Measurements from ENCODE around the gene ASIC4.
A peak's percentile ranks its signal among the peaks of the same experiment; 100 is the strongest.

ASIC4 gene

DNA sequence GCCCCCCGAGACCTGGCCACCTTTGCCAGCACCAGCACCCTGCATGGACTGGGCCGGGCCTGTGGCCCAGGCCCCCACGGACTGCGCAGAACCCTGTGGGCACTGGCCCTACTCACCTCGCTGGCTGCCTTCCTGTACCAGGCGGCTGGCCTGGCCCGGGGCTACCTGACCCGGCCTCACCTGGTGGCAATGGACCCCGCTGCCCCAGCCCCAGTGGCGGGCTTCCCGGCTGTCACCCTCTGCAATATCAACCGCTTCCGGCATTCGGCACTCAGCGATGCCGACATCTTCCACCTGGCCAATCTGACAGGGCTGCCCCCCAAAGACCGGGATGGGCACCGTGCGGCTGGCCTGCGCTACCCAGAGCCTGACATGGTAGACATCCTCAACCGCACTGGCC lies 554 bp downstream of the ASIC4 start:
- DNase-seq (ENCODE audit: low read depth): no peak

DNA sequence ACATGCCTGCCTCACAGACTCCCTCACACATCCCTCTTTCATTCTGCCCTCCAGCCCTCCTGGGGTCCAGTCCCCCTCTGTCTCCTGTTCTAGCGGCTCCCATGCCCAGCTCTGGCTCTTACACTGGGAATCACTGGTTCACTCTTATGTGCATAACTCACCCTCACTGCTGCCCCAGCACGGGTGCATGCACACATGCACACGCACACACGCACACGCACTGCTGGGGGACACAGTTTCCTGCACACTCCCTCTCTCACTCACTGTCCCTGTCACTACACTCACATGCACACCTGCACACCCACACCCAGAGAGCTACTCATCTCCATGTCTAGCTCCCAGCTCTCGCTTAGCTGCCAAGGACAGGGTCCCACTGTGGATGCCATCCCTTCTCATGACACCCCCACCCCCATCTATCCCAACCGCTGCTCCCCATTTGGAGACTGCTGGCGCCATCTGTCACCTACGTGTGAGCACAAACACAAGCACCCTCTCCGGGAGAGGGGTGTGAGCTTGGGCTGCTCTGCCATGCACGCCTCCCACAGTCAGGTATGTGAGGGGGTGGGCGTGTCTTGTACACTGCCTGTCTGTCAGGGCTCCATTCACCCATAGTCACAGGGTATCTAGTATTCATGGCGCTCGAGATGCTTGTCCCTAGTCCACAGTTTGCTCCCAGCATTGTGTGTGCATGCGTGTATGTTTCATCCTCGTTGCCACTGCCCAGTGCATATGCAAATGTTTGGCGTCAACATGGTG lies 1.8 kb downstream of the ASIC4 start:
- DNase-seq (ENCODE audit: low read depth): no peak

DNA sequence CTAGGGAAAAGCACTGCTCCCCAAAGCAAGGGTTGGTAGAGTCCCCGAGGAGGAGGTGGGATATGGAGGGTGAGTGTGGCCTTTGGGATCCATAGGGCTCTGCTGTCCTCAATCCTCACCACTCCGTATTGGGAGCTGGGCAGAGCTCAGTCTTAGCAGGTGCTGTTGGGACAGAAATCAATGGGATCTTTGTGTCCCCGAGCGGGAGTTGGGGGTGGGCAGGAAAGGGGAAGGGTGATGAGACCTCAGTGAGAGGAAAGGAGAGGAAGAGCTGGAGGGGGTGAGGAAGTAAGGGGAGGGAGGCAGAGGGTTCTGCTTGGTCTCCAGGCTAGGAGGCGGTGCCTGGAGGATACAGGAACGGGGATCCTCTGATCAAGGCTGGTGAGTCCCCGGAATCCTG lies 2.6 kb downstream of the ASIC4 start:
- DNase-seq (ENCODE audit: low read depth): no peak

DNA sequence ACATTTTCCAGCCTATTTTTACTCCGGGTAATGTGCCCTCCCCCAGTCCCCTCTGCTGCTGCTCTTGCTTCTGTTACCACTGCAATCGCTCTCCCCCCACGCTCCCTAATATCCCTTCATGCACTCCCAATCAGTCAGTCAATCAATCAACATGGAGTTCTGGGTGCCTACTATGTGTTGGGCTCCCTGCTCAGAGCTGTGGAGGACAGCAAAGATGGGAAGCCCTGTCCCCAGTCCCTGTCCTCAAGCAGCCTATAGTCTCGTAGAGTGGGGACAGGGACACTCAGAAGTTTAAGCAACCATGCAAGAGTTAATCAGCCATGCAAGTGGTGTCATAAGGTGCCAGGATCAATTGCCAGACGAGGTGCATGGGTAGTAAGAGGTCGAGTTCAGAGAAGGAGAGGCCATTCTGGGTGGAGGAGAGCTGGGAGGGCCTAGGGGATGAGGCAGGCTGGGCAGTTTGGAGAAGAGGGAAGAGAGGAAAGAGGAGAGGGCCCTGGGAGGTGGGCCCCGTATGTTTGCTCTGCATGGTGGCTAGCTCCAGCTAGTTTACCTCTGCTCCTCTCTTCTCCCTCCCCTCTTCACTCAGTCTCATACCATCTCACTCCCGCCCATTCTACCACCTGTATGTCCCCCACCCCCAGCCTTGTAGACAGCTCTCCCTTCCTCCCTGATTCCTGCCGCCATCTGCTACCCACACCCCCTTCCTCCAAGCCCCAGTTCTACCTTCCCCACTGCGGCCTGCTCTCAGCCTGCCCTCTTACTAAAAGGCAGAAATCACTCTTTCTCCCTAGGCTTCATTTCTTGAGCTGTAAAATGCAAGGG lies 3.9 kb downstream of the ASIC4 start:
- DNase-seq (ENCODE audit: low read depth): no peak

DNA sequence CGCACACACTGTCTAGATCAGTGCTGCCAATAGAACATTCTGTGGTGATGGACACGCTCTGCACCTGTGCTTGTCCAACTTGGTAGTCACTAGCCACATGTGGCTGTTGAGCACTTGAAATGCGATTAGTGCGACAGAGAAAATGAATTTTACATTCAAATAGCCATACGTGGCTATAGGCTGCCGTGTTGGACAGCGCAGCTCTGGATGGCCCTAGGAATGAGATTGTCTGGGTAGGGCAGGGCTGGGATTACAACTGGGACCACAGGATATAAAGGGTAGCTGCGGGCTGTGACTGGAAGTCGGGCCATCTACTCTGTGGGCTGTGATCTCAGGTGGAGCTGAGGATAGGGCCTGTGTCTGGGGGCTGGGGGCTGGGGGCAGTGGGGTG lies 5.2 kb downstream of the ASIC4 start:
- no peak for DNase-seq (ENCODE audit: low read depth)

DNA sequence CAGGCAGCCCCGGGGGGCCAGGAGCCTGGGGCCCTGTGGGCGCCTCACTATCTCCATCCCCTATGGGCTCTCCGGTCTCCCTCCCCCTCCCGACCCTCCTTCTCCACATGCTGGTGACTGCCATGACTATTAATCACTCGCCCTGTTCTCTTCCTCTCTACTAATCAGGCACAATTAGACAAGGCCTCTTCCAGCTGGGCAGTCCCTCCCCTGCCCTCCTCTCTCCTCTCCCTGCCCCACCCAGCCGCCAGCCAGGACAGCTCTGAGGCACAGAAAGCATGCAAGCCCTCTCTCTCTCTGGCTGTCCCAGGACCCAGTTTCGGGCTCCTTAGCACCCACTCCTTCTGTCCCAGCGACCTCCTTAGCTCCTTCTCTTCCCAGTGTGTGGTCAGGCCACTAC lies 5.8 kb downstream of the ASIC4 start:
- no peak for DNase-seq (ENCODE audit: low read depth)

DNA sequence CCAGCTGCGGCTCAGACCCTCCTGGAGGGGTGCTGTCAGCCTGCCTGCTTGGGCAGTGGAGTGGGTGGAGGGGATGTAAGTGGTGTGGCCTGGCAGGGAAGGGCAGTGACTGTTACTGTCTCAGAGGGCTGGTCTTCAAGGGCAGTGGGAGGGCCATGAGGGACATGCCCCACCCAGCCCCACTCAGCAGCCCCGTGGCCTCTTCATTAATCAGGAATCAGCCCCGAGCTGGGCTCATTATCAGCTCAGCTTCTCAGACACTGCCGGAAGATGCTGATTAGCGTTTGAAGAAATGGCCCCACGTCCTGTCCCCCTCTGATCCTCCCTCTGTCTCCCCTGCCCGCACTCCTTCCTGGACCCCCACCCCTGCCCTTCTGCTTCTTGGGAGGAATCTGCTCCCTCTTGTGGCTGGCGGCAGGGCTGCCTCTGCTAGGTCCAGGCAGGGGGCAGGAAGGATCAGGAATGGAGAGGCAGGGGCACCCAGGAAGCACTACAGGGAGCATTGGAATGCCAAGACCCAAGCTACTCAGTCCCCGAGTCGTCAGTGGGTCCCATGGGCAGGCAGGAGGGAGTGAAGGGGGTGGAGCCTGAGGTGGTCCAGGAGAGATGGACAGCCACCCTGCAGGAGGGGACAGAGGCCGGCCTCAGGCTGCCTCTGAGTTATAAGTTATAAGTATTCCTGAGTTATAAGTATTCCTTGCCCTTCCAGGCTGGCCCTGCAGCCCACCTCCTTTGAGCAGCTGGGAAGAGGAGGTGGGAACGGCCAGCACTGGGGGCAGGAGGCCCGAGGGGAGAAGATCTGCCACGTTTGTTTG lies 7.0 kb downstream of the ASIC4 start:
- no peak for DNase-seq (ENCODE audit: low read depth)

DNA sequence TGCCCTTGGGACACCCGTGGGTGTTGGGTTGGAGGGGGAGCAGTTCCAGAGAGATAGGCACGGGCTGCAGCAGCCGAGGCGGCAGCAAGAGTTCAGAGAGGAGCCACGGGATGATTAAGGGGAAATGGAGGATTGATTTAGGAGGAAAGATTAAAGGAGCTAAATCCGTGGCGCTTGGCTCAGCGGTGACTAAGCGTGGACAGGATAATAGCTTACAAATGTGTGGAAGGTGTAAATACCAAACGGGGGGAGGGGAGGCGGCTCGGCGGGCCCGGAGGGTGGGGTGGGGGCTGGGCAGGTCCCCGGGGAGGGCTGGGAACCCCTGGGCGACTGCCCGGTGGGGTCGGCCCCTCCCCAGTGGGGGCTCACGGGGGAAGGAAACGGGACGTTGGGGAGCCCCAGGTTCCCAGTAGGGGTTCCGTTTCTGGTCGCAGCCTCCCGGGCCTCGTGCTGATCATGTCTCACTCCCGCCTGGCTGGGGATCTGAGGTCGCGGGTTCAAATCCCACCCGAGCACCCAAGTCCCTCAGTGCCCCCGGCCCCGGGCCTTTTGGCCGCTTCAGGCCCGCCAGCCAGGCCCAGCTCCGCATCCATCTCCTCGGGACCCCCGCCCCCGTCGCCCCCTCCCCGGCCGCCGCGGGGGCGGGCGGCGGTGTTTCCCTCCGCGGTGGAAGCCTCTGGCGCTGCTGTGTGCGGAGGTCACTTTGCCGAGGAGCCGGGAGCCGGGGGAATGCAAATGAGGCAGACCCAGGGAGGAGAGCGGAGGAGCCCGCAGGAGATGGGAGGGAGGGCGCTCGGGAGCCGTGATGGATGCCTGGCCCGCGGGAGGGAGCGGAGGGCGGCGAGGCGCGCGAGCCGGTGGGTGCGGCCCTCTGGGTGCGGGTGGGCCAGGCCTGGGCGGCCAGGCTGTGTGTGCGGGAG lies 8.1 kb downstream of the ASIC4 start:
- DNase-seq (ENCODE audit: low read depth): no peak

DNA sequence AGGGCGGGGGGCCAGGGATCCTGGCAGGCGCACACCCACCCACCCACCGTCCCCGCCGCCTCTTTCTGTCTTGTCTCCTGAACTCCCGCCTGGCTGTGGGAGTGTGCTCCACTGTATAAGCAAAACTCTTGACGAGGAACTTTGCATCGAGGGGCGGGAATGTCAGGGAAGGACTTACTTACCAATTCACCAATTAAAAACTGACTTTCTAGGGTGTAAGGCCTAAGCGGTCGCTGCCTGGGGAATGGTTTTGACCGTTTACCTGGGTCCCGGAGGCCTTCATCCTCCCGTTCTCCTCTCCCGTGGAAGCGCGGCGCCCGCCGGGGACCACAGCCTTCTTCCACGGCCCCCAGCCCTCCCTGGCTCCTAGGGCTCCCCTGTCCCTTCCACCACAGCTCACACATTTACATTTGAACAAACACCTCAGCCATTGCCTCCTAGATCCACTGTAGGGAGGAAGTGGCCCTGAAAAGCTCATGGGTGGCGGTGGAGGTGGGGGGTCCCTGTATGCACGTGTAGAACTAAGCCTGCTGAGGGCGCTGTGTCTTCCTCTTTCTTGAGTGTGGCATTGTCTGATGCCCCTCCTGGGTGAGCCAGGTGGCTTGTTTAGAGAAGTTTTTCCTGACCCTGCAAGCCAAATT lies 8.9 kb downstream of the ASIC4 start:
- DNase-seq (ENCODE audit: low read depth): no peak

DNA sequence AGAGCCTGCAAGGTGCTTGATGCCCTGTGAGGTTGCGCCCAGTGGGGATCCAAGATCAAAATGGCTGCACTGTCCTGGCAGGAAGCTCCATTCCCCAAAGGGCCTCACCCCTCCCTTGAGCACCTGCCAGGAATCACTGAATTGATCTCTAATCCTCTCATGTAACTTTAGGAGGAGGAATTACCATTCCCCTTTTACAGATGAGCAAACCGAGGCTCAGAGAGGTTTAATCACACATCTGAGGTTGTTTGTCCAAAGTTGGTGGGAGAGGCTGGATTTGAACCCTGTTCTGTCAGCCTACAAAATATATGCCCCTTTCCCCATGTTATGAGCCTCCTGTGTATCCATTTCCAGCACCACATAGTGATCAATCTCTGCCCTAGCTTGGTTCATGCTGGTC lies 10.5 kb downstream of the ASIC4 start:
- DNase-seq (ENCODE audit: low read depth): no peak

DNA sequence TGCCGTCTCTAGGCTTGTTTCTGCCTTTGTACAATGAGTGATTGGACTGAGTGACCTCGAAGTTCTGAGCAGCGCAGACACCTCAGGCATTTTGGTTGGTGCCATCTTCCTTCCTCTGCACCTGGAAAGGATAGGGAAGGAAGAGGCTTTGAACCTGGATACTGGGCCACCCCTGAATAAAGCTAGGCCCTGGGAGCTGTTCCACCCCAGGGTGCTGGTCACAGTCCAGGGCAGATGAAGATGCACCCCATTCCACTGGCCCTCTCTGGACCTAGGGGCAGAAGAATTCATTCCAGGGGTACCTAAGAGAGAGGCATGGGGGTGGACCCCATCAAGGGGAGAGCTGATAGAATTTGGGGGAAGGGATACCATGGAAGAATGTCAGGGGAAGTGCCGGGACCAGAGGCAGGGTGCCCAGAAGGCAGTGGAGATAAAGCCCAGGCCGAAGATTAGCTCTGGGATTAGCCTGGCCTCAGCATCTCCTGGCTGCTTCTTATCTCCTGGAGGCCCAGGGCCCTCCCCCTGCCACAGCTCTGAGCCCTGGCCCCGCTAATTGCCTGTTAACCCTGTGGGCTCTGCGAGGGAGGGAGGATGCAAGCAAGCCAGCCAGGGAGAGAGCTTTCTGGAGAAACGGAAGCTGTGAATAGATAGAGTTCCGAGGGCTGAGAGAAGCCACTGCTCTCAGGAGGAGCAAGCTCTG lies 11.4 kb downstream of the ASIC4 start:
- DNase-seq (ENCODE audit: low read depth): no peak

DNA sequence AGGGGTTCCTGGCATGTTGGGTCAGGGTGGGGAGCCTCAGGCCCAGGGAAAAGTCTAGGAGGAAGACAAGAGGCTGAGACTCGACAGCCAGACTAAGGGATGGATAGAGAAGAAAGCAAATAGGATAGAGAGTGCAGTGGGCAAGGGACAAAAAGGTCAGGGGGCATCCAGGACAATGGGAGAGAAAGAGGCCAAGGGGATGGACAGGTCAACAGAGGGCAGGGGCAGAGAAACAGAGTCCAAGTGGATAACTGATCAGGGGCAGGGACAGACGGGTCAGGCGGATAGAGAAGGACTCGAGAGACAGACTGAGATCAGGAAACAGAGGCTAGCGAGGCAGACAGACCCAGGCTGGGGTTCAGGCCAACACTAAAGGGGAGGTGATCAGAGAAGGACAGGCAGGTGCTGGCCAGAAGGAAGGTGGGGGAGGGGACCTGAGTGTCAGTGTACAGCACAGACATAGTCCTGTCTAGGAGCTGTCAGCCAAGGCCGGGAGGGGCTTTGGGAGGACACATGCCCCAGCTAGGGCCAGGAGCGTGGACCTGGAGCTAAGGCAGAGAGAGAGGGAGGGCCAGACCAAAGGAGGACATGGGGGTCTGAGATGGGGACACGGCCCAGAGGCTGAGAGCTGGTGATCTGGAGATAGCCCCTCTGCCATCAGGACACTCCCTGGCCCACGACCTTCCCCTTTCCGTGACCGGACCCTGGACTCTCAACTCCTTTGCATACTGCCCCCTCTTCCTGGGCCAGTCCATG lies 12.2 kb downstream of the ASIC4 start:
- no peak for DNase-seq (ENCODE audit: low read depth)

DNA sequence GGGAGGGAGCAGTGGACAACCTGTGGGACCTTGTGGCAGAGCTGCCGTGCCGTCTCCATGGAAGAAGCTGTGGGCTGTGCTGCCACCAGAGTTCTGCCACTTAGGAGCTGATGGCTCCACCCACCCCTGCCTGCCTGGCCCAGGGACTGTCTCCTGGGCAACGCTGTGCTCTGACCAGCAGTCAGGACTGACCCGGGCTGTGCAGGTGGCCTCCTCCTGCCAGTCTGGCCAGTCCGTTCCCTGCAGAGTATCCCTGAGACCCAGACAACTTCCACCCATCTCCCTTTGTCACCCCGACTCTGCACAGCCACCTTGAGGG lies 12.8 kb downstream of the ASIC4 start:
- no peak for DNase-seq (ENCODE audit: low read depth)

DNA sequence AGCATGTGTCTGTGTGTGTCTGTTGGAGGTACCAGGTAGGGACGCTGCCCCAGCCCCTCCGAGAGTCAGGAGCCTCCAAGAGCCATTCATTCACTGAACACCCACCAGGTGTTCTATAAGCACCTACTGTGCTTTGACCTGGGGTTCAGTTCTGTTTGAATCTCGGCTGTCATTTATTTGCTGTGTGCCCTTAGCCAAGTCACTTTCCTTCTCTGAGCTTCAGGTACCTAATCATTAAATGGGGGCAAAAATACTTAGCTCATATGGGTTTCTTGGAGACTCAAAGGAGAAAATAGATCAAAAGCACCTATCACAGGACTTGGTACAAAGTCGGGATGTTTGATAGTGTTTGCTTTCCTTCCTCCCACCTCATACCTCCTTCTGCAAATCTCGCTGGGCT lies 13.2 kb downstream of the ASIC4 start:
- DNase-seq (ENCODE audit: low read depth): no peak

DNA sequence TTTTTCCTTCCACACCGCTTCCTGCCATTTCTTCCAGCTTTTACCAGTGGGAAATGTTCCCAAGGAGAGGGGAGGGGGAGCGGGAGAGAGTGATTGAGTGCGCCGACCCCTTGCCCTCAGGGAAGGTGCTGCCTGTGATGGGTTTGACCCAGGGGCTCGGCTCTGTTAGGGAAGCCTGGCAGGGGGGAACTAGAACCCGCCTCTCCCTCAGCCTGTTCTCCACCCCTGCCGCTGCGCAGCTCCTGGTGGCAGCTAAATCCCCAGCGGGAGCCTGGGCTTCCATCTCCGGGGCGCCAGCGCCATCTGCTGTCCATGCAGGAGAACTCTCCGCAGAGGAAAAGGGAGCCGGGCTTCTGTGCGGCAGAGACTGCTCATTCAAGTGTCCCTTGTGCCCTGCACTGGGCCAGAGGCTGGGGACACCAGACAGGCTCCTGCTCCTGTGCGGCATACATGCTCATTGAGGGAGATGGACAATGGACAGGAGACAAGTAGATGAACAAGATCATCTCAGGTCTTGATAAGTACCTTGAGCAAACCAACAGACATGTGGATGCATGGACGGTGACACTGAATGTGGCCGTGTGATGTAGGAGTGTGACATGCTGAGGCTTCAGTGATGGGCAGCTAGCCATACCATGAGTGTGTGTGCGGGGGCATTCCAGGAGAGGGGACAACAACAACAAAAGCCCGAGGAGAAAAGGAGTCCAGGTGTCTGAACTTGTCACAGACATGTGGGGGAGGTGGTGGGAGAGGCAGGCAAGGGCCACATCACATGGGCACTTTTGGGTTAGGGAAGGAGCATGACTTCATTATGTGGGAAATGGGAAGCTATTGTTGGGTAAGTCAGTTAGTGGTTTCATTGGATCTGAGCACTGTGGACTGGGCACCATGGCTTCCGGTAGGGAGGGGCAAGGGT lies 16.0 kb downstream of the ASIC4 start:
- DNase-seq (ENCODE audit: low read depth): peak; percentile 80

DNA sequence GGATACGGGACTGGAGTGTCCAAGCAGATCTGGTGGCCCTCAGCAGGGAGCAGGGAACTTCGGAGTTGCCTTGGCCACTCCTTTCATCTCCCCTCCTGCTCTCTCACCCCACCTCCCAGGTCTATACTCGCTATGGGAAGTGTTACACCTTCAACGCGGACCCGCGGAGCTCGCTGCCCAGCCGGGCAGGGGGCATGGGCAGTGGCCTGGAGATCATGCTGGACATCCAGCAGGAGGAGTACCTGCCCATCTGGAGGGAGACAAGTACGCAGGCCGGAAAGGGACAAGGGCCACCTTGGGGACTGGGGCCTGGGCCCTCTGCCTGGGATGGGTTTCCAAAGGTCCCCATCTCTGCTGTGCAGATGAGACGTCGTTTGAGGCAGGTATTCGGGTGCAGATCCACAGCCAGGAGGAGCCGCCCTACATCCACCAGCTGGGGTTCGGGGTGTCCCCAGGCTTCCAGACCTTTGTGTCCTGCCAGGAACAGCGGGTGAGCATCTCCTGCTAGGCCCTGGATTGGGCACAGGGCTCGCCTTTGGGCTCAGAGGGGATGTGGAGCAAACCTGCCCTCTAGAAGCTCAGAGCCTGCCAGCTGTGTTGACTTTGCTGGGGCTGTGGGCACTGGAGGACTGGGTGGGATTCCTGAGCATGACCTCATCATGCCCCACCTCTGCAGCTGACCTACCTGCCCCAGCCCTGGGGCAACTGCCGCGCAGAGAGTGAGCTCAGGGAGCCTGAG lies 17.5 kb downstream of the ASIC4 start:
- DNase-seq (ENCODE audit: low read depth): no peak

DNA sequence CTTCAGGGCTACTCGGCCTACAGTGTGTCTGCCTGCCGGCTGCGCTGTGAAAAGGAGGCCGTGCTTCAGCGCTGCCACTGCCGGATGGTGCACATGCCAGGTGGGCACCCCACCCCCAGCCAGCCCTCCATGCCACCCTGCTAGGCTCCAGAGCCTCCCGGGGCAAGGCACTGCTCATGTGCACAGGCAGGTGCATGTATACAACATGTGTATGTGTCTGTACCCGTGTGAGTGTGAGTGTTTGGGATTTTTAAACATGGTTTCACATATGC lies 18.0 kb downstream of the ASIC4 start:
- DNase-seq (ENCODE audit: low read depth): no peak

DNA sequence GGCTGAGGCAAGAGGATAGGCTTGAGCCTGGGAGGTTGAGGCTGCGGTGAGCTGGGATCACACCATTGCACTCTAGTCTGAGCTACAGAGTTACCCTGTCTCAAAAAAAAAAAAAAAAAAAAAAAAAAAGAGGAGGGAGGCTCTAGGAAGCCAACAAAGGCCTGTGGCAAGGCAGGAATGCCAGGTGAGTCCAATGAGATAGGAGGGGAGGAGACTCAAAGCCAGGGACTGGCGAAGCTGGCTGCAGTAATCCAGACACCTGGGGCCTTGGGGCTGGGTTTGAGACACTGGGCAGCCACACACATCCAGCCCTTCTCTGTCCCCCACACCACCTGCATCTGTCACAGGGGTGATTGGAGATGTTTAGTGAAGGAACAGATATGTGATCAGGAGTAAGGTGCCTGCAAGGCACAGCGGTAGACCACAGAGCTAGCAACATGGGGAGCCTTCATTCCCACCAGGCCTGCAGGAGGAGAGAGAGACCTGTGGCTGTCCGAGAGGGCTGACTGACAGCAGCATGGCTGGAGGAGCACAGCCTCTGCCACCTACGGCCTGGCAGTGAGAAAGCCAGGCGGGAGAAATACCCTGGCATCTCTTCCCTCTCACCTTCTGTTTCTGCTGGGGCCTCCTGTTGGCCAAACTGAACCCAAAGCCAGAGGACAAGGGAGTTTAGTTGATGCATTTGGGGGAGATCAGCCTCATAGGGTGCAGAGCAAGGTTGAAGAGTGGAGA lies 19.8 kb downstream of the ASIC4 start:
- DNase-seq (ENCODE audit: low read depth): no peak
